ENCODE results near the gene C22orf42.
A peak's percentile ranks its signal among the peaks of the same experiment; 100 is the strongest.
"Not testable (repeated sequence)": the region's sequence is repeated elsewhere in the genome, so short reads cannot be mapped to it uniquely, and the experiment has no call there.

The C22orf42 gene, protein sequence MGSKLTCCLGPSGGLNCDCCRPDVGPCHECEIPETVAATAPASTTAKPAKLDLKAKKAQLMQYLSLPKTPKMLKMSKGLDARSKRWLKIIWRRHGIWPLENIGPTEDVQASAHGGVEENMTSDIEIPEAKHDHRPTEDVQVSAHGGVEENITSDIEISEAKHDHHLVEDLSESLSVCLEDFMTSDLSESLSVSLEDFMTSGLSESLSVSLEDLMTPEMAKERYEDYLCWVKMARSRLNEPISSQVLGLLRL

GRCh38 chr22:32158712-32159533 is at the start of gene C22orf42:
TSS of gene C22orf42 (minus strand) at chr22:32159303. CDS start at chr22:32159215, 88 bp downstream.
- no peak for DNase-seq

GRCh38 chr22:32208681-32209080 is 49.6 kb upstream of the C22orf42 start:
- DNase-seq: no peak

DNA sequence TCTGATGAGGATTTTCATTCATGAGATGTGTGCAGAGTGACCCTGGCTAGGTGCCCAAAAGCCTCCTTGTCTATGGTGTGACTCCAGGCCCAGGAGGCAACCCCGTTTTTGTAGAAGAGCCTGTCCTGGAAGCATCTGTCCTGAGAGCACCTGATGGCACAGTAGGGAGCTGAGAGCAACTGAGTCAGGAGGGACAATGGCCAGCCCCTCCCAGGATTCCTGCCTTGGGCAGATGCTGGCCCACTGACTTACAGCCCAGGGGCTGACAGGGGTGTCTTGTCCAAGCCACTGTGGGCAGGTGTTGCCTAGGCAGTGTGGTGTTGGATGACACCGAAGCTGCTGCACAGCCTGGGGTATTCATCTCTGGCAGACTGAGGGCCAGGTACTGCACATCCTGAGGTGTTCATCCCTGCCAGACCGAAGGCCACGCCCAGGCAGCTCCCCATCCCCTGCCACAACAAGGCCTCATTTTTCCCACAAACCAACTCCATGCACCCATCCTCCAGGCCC is 48.9 kb upstream of the C22orf42 start:
- no peak for DNase-seq

GRCh38 chr22:32206774-32207758 is 48.0 kb upstream of the C22orf42 start:
- DNase-seq: peak; percentile 56

DNA sequence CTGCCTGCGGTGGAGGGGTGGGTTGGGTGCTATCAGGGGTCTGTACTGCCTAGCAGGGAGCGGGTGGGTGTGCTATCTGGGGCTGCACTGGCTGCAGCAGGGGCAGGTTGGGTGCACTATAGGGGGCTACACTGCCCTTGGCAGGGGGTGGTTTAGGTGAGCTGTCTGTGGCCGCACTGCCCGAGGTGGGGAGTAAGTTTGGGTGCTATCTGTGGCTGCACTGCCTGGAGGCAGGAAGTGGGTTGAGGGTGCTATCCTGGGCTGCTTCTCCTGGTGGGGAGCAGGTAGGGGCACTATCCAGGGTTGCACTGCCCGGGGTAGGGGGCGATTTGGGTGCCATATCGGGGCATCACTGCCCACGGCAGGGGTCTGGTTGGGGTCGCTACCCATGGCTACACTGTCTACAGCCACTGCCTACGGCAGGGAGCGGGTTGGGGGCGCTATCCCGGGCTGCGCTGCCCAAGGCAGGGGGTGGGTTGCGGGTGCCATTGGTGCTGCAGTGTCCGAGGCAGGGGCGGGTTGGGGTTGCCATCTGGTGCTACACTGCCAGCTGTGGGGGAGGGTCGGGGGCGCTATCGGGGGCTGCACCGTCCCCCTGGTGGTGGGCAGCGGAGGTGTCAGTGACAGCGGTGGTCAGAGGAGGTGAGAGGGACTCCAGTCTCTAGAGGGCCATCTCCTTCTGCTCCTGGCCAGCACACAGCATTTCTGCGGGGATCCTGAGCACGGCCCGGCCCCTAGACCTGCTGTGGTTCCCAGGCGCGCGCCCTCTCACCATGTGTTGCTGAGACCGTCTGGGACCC is 47.1 kb upstream of the C22orf42 start:
- no peak for DNase-seq

DNA sequence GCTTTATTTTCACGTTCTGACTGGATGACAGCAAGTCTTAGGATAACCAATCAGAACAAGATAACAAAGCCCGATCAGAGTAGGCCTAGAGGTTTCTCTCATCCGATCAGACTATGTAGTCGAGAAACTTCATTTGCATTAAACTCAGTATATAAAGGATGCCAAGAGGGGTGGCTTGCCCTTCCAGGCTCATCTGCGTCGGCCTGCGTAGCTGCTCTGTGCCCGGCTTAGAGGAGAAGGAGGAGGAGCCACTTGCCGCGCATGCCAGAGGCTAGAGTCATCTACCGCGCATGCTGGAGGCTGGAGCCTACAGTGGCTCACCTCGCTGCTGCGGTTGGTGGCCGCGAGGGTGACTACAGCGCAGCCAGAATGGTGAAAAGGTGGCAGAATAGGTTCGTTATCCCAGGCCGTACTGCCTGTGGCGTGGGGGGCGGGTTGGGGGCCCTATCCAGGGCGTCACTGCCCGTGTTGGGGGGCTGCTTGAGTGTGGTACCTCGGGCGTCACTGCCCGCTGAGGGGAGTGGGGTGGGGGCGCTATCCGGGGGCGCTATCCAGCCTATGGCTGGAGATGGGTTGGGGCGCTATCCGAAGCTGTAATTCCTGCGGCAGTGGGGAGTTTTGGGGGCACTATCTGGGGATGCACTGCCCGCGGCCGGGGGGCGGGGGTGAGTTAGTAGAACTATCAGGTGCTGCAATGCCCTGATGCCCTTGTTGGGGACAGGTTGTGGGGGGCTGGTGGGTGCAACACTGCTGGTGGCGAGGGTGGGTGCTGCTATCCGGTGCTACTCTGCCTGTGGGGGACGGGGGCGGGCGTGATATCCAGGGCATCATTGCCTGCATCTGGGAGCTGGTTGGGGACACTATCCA is 46.0 kb upstream of the C22orf42 start, which contains the start of gene RFPL2:
RFPL2 (minus strand) TSS at position 218 of the 867 bp plus-strand sequence. CDS start 2,622 bp downstream, outside the sequence.
- peak; percentile 46 for DNase-seq

GRCh38 chr22:32204040-32204855 is 45.1 kb upstream of the C22orf42 start:
- peak; percentile 22 for DNase-seq

GRCh38 chr22:32203181-32204039 is 44.3 kb upstream of the C22orf42 start:
- peak; percentile 16 for DNase-seq

DNA sequence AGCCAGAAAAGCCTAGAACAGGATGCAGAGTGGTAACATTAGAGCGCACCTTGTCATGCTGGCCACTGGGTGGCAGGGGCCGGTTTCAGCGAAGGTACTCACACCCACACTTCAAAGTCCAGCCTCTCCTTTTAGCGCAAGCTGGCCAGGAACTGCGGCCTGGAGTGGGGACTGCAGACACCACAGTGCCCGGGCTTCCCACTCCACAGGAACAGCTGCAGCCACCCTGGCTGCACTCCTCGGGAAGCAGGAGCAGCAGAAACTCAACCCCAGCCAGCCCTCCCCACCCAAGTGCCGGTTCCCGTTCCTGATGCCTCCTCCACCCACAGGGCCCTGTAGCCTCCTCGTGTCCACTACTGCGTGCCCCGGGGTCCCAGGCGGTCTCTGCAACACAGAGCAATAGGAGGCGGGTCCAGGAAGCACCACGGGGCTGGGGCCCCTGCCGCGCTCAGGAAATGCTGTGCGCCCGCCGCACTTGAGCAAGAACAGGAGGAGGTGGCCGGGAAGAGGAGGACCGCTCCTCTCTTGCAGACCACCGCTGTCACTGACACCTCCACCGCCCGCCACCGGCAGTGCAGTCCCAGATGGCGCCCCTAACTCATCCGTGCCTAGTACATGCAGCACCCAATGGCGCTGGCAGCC is 43.6 kb upstream of the C22orf42 start:
- peak; percentile 41 for DNase-seq

DNA sequence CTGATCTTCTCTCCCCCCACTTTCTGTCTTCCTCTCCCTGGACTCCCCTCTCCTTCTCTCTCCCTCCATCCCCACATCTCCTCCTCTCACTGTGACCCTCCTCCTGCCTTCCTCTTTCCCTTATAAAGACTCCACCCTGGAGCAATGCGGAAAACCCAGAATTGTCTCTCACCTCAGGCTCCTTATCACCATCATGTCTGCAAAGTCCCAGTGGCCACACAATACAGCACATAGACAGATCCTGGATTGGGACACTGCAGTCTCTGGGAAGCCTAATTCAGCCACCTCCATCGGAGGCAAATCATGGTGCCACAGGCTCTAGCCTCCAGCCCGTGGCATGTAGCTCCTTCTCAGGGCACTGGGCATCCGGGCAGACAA is 43.0 kb upstream of the C22orf42 start:
- no peak for DNase-seq

GRCh38 chr22:32200752-32201151 is 41.6 kb upstream of the C22orf42 start:
- DNase-seq: peak; percentile 50

DNA sequence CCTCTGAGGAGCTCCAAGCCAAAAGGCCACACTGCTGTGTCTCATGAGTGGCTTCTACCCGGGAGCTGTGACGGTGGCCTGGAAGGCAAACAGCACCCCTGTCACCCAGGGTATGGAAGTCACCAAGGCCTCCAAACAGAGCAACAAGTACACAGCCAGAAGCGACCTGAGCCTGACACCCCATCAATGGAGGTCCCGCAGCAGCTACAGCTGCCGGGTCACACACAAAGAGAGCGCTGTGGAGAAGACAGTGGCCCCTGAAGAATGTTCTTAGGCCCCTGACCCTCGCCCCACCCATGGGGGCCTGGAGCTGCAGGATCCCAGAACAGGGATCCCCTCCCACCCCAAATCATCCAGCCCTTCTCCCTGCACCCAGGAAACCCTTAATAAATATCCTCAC is 40.9 kb upstream of the C22orf42 start:
- DNase-seq: no peak

- no peak for DNase-seq
These were observed 40.2 kb upstream of the C22orf42 start for GRCh38 chr22:32199341-32199740.

- not testable (repeated sequence) for DNase-seq
These were observed 38.6 kb upstream of the C22orf42 start for GRCh38 chr22:32197553-32198226.

DNA sequence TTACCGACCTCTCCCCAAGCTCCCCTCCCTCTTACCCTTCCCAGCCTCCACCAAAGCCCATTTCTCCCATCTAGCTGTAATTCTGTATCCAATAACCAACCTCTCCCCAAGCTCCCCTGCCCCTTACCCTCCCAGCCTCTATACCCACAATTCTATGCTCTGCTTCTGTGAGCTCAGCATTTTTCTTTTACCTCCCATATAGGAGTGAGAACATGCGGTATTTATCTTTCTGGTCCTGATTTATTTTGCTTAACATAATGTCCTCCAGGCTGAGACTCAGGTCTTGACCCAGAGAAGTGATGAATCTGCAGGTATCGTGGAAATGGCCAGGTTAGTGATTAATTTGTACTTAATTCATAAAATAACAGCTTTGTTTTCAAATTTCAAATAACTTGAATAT is 36.8 kb upstream of the C22orf42 start:
- not testable (repeated sequence) for DNase-seq

DNA sequence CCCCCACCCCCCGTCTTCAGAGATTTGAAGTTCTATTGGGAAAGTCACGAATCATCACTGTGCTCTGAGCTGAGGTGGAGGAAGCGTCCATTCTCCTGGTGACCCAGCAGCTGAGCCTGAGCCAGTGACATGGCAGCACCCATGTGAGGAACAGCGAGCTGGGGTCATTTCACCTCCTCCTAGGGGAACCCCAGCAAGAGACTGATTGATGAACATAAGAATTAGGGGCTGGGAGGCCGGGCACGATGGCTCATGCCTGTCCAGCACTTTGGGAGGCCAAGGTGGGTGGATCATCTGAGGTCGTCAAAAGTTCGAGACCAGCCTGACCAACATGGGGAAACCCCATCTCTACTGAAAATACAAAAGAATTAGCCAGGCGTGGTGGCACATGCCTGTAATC is 34.2 kb upstream of the C22orf42 start:
- DNase-seq: not testable (repeated sequence)

- not testable (repeated sequence) for DNase-seq
These were observed 31.9 kb upstream of the C22orf42 start for GRCh38 chr22:32191021-32191420.

DNA sequence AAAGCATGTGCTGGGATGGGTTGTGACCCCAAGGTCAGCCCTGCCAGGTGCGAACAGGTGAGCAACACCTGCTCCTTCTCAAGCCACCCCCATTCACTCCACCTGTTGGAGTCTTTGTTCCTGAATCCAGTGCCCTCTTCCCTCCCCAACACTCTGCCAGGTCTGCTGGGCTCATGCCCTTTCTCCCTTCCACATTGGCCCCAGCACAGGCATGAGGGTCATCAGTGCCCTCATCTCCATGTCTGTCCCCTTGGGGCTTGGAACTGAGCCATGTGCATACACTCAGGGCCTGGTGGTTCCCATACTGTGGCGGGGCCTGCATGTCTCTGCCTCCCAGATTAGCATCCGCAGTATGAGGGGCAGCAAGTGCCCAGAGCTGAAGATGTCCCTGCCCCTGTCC is 26.7 kb upstream of the C22orf42 start:
- no peak for DNase-seq

Measured in CD4-positive, alpha-beta T cell treated with Interleukin-6 for 4 hours (primary cell).